ENCODE results near the gene CEP131.

DNA sequence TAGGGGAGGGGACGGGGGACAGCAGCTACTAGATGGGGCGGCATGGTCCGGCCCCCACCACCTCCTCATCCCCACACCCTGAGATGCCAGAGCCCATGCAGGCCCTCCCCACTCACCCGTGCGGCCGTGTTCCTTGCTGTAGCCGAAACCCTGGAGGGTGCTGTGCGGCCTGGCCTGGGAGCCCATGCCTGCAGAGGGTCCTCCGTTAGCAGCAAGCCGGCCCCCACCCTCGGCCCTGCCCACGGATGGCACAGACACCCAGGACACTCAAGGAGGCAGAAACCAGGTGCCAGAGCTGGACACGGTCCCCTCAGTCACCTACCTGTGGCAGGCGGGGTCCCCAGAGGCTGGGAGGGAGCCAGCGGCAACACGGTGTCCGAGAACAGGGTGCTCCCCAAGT, 10.6 kb upstream of the CEP131 start:
- no peak for TF ChIP-seq POLR2A (IDR thresholded peaks at IDR 0.05)
- TF ChIP-seq, protein P1, sequence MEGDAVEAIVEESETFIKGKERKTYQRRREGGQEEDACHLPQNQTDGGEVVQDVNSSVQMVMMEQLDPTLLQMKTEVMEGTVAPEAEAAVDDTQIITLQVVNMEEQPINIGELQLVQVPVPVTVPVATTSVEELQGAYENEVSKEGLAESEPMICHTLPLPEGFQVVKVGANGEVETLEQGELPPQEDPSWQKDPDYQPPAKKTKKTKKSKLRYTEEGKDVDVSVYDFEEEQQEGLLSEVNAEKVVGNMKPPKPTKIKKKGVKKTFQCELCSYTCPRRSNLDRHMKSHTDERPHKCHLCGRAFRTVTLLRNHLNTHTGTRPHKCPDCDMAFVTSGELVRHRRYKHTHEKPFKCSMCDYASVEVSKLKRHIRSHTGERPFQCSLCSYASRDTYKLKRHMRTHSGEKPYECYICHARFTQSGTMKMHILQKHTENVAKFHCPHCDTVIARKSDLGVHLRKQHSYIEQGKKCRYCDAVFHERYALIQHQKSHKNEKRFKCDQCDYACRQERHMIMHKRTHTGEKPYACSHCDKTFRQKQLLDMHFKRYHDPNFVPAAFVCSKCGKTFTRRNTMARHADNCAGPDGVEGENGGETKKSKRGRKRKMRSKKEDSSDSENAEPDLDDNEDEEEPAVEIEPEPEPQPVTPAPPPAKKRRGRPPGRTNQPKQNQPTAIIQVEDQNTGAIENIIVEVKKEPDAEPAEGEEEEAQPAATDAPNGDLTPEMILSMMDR (IDR thresholded peaks at IDR 0.05): no peak
- TF ChIP-seq EP300 (IDR thresholded peaks at IDR 0.05): no peak

Measured in tibial nerve (tissue), 4 donors.